A549 treated with AZD2906 at 1 μM for 4 hours (cell line): ENCODE measurements around the gene RETN. TPM values are rescaled to one million over a fixed set of nuclear protein-coding genes. Genes with fewer than 3 reads are reported as not detected.

ENCODE experiments used
- total RNA-seq: library from RNA; stranded (reverse); fragments of 200-300 nt; extraction: Qiagen RNA extraction; gene quantifications from 5 replicates; pipeline ENCODE4 v1.2.3, GENCODE V29; 2022

The RETN gene, protein sequence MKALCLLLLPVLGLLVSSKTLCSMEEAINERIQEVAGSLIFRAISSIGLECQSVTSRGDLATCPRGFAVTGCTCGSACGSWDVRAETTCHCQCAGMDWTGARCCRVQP
- not detected in 5 replicates for total RNA-seq

DNA sequence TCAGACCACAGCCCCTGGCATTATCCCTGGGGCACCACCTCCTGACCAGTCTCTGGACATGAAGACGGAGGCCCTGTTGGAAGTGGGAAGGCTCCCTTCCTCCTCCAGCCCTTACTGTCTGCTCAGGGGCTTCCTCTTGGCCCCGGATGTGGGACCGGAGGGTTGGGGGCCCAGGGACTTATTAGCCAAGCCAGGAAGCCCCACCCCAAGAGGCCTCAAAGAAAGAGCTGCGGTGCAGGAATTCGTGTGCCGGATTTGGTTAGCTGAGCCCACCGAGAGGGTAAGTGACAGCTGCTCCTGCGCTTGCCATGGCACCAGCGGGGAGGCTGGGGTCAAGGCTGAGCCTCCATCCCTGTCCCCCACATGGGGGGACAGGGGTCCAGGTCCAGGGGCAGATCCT, at the start of gene RETN:
TSS of gene RETN (plus strand) at position 208 of the 400 bp plus-strand sequence. CDS start 278 bp downstream, outside the sequence.

GRCh38 chr19:7629347-7630054, 39.3 kb upstream of the RETN start, which contains the start of the genes PET100 and XAB2:
Gene PET100, plus strand, starts transcription at chr19:7629793. Its CDS starts 41 bp downstream, at chr19:7629834.
Gene XAB2, minus strand, starts transcription at chr19:7629545. Its CDS starts 18 bp downstream, at chr19:7629527.

GRCh38 chr19:7633698-7634097, 35.2 kb upstream of the RETN start, which contains the start of gene PCP2:
Gene PCP2, minus strand, starts transcription at chr19:7633719. Its CDS starts 262 bp downstream, at chr19:7633457.

GRCh38 chr19:7636691-7637373, 32.0 kb upstream of the RETN start, which contains the start of gene STXBP2:
Gene STXBP2, plus strand, starts transcription at chr19:7637110. Its CDS starts 40 bp downstream, at chr19:7637150.

DNA sequence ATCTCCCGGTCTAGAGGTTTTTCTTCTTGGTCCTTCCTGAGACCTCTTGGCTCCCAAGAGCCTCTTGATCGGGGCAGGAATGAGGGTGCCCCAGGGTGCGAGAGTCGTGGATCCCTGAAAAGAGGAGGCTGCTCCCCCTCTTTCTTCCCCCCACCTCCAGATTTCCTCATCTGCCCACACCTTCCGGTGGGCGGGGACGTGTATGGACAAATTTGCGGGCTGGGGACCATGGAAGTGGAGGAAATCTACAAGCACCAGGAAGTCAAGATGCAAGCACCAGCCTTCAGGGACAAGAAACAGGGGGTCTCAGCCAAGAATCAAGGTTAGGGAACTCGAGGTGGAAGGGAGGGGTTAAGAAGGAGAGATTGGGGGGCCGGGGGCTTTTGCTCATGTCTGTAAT, 8.0 kb downstream of the RETN start, which contains the start of gene MCEMP1:
TSS of gene MCEMP1 (plus strand) at position 237 of the 400 bp plus-strand sequence. CDS start at position 268, 31 bp downstream.

DNA sequence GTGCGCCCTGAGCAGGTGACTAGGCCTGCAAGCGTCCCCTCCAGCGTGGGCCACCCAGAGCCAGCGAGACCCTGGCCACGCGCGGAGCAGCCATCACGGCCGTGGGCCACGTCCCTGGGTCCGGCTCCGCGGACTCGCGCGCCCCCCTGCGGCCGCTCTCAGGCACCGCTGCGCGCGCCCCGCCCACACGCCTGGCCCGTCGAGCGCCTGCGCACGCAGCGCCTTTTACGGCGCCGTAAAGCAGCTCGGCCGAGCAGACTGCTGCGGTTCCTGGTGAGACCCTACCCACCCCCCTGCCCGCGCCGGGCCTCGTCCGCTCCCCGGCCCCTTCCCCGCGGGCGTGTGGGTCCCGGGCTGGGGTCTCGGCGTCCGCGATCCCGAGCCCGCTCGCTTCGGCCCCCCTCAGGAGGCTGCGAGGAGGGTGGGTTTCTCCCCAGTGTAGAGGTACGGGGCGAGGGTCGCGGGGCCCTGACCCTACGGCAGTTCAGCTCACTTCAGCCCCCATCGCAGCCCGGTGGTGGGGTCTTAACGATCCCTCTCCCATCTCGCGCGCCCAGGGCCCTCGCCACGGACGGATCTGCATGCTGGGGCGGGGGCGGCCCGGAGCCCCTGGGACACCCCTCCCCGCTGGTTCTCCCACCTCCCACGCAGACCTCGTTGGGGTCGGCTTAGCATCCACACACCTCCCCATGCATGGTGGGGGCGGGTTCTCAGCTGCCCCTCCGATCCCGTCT, 11.9 kb downstream of the RETN start, which contains the start of gene TRAPPC5:
TSS of gene TRAPPC5 (plus strand) at position 228 of the 734 bp plus-strand sequence. CDS start 1,421 bp downstream, outside the sequence.

GRCh38 chr19:7701654-7702457, 33.0 kb downstream of the RETN start, which contains the start of gene FCER2:
Gene FCER2, minus strand, starts transcription at chr19:7702131. Its CDS starts 2,371 bp downstream, at chr19:7699760.

Other genes starting within 250 kb of the RETN start
- gene PEX11G, start 180.0 kb upstream of the RETN start, total RNA-seq = 2.0 to 2.4 TPM (median 2.1 TPM) in 5 replicates
- 16.8 to 19.5 TPM (median 18.6 TPM) in 5 replicates for gene ZNF358, start 152.9 kb upstream of the RETN start, total RNA-seq
- gene MCOLN1, start 146.4 kb upstream of the RETN start, total RNA-seq = 7.4 to 13.1 TPM (median 11.5 TPM) in 5 replicates
- gene PNPLA6, start 133.3 kb upstream of the RETN start, total RNA-seq = 28.0 to 34.4 TPM (median 33.8 TPM) in 5 replicates
- gene CAMSAP3, start 73.2 kb upstream of the RETN start, total RNA-seq = 4.8 to 6.6 TPM (median 6.4 TPM) in 5 replicates
- 23.5 to 28.2 TPM (median 27.6 TPM) in 5 replicates for gene XAB2, start 39.5 kb upstream of the RETN start, total RNA-seq
- 47.0 to 60.6 TPM (median 52.7 TPM) in 5 replicates for gene PET100, start 39.3 kb upstream of the RETN start, total RNA-seq
- gene PCP2, start 35.3 kb upstream of the RETN start, total RNA-seq = 0.23 TPM in 1 of 5 replicates, not detected in the others
- 31.5 to 43.4 TPM (median 41.1 TPM) in 5 replicates for gene STXBP2, start 31.9 kb upstream of the RETN start, total RNA-seq
- gene MCEMP1, start 8.0 kb downstream of the RETN start, total RNA-seq = not detected in 5 replicates
- 38.4 to 108 TPM (median 106 TPM) in 5 replicates for gene TRAPPC5, start 11.8 kb downstream of the RETN start, total RNA-seq
- gene FCER2, start 33.1 kb downstream of the RETN start, total RNA-seq = not detected in 5 replicates
- gene CLEC4G, start 63.1 kb downstream of the RETN start, total RNA-seq = not detected in 5 replicates
- not detected in 5 replicates for gene CD209, start 78.5 kb downstream of the RETN start, total RNA-seq
- not detected in 5 replicates for gene CLEC4M, start 94.2 kb downstream of the RETN start, total RNA-seq
- 1.3 to 1.9 TPM (median 1.5 TPM) in 5 replicates for gene EVI5L, start 161.2 kb downstream of the RETN start, total RNA-seq
- gene PRR36, start 205.3 kb downstream of the RETN start, total RNA-seq = 0.28 to 0.51 TPM (median 0.39 TPM) in 5 replicates
- 5.1 to 6.0 TPM (median 5.5 TPM) in 5 replicates for gene LRRC8E, start 219.5 kb downstream of the RETN start, total RNA-seq
- 11.3 to 15.6 TPM (median 13.9 TPM) in 5 replicates for gene MAP2K7, start 234.8 kb downstream of the RETN start, total RNA-seq
- gene TGFBR3L, start 245.8 kb downstream of the RETN start, total RNA-seq = 0.63 to 2.0 TPM (median 1.7 TPM) in 5 replicates